ENCODE results near the gene PTGER4.

DNA sequence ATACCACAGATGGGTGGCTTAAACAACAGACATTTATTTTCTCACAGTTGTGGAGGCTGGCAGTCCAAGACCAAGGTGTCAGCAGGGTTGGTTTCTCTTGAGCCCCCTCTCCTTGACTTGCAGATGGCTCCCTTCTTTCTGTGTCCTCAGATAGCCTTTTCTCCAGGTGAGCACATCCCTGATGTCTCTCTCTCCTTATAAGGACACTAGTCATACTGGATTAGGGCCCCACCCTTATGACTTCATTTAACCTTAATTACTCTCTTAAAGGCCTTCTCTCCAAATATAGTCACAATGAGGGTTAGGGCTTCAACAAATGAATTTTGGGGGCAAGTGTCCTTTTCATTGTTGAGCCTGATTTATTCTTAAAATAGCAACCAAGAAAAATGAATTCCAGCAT lies 14.7 kb downstream of the PTGER4 start:
- TF ChIP-seq POLR2A (IDR thresholded peaks at IDR 0.05; ENCODE audit: low read depth): no peak
- TF ChIP-seq, protein P1, sequence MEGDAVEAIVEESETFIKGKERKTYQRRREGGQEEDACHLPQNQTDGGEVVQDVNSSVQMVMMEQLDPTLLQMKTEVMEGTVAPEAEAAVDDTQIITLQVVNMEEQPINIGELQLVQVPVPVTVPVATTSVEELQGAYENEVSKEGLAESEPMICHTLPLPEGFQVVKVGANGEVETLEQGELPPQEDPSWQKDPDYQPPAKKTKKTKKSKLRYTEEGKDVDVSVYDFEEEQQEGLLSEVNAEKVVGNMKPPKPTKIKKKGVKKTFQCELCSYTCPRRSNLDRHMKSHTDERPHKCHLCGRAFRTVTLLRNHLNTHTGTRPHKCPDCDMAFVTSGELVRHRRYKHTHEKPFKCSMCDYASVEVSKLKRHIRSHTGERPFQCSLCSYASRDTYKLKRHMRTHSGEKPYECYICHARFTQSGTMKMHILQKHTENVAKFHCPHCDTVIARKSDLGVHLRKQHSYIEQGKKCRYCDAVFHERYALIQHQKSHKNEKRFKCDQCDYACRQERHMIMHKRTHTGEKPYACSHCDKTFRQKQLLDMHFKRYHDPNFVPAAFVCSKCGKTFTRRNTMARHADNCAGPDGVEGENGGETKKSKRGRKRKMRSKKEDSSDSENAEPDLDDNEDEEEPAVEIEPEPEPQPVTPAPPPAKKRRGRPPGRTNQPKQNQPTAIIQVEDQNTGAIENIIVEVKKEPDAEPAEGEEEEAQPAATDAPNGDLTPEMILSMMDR (IDR thresholded peaks at IDR 0.05): no peak
- no peak for TF ChIP-seq EP300 (IDR thresholded peaks at IDR 0.05)
- TF ChIP-seq POLR2AphosphoS5 (IDR thresholded peaks at IDR 0.05): no peak
